WI38 (cell line): ENCODE measurements around the gene SGSH.

Source experiments
- H3K4me3 ChIP-seq: 2 replicates; pipeline ENCODE4 v1.5.1; 2011; ENCODE audit warnings: low read depth, mild to moderate bottlenecking, control low read depth, low read length
- TF ChIP-seq, protein P1 (sequence below): IDR thresholded peaks from 2 replicates; pipeline ENCODE4 v1.5.1; 2012; ENCODE audit warnings: low read depth, mild to moderate bottlenecking, control low read depth, low read length

SGSH gene

DNA sequence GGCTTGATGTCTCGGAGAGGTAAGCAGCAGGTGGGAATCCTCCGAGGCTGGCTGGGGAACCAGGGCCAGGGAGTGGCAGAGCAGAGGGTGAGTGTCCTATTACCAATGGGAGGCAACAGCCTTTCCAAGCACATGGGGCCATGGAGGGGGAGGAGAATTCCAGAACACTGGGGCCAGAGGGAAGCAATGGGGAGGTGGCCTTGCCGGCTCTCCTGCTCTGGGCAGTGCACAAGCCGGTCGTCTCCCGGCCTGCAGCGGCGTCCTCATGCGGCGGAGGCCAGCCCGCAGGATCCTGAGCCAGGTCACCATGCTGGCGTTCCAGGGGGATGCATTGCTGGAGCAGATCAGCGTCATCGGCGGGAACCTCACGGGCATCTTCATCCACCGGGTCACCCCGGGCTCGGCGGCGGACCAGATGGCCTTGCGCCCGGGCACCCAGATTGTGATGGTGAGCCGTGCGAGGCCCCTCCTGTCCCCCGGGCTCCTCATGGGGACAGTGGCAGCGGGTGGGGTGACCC, 21.9 kb downstream of the SGSH start:
- H3K4me3 ChIP-seq, result no peak overlapping the region
- TF ChIP-seq, protein P1, sequence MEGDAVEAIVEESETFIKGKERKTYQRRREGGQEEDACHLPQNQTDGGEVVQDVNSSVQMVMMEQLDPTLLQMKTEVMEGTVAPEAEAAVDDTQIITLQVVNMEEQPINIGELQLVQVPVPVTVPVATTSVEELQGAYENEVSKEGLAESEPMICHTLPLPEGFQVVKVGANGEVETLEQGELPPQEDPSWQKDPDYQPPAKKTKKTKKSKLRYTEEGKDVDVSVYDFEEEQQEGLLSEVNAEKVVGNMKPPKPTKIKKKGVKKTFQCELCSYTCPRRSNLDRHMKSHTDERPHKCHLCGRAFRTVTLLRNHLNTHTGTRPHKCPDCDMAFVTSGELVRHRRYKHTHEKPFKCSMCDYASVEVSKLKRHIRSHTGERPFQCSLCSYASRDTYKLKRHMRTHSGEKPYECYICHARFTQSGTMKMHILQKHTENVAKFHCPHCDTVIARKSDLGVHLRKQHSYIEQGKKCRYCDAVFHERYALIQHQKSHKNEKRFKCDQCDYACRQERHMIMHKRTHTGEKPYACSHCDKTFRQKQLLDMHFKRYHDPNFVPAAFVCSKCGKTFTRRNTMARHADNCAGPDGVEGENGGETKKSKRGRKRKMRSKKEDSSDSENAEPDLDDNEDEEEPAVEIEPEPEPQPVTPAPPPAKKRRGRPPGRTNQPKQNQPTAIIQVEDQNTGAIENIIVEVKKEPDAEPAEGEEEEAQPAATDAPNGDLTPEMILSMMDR, result no peak

DNA sequence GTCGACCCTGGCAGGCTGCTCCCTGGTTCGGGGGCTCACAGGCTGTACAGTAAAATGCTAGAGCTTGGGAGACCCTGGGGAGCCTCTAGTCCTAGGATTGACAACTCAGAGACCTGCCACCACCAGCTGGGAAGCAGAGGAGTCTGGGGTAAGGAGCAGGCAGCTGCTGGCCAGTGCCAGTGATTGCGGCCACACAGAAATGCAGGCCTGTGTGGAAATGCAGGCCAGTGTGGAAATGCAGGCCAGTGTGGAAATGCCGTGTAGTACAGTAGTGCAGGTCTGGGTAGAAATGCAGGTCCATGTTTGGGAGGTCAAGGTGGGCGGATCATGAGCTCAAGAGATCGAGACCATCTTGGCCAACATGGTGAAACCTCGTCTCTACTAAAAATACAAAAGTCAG, 23.5 kb downstream of the SGSH start:
- H3K4me3 ChIP-seq, result no peak overlapping the region
- TF ChIP-seq, protein P1, result no peak

DNA sequence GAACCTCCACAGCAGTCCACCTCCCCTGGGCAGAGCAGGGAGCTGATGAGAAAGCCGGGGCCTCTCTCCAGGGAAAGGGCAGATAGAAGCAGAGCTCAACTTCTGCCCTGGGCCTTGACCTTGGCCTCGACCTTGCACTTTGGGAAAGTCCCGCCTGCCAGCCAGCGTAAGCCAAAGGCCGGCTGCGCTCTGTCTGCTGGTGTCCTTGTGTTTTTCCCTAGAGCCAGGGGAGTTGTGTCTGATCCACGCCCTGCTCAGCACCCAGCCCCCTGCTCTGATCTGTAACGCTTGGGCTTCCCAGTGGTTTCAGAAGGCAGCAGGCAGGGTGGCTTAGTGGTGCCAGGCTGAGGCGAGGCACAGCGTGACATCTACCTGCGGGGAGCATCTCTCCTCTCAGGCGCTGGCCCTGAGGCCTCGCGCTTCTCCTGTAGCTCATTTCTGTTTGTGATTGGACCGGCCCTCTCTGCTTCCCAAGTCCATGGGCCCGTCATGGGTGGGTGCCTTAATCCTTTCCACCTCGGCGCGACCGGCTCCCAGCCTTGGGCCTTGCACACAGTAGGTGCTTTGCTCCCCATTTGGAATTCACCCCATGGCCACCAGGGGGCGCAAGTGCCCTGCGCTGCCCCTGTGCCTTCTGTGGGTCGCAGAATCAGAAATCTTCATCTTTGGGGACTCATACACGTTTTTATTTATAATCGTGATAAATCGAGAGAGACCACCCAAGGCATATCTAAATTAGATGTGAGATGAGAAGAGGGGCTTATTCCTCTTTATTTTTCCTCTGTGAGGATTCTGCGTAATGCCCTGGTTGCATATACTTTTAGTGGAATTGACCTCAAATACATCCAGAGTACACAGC, 24.2 kb downstream of the SGSH start:
- TF ChIP-seq, protein P1, result peak; percentile 80
- no peak overlapping the region for H3K4me3 ChIP-seq

DNA sequence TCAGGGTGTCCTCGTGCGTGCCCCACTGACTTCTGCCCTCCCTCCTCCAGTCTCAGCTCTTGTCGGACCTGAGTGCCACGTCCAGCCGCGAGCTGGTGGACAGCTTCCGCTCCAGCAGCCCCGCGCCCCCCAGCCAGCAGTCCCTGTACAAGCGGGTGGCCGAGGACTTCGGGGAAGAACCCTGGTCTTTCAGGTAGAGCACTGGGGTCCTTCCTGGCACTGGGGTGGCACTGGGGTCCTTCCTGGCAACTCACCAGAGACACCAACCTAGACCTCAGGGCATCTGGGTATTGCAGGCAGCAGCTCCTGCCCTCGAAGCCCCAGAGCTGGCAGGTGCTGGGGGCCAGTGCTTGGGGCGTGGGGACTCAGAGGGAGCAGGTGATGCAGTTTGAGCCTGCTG, 25.0 kb downstream of the SGSH start:
- TF ChIP-seq, protein P1, result no peak
- H3K4me3 ChIP-seq, result no peak overlapping the region

DNA sequence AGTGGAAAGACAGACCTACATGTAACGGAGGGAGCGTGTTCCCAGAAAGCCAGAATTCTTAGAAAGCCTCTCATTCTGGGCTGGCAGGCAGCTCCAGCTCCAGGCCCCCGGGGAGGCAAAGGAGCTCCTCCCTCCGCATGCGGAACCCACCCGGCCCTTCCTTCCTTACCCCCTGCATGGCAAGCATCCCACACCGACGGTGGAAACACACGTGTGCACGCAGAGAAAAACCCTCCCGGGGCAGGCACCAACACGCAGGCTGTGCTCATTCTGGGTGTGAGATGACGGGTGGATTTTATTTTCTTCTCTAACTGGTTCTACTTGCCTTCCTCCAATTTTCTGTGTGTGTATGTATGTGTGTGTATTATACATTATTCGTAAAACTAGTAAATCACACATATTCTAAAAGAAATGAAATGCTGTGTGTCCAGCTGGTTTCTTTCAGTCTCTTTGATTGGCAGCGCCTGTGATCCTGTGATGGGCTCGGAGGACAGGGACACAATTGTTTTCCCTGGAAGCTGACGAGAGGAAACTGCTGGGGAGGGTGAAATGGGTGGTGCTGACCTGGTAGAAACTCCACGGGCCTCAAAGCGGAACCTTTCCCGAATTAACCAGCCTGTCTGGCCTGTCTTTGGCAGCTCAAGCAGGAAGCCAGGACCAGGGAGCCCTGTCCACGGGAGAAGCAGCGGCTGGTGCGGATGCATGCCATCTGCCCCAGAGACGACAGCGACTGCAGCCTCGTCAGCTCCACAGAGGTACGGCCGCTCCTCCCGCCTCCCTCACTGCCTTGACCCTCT, 28.1 kb downstream of the SGSH start:
- no peak overlapping the region for H3K4me3 ChIP-seq

DNA sequence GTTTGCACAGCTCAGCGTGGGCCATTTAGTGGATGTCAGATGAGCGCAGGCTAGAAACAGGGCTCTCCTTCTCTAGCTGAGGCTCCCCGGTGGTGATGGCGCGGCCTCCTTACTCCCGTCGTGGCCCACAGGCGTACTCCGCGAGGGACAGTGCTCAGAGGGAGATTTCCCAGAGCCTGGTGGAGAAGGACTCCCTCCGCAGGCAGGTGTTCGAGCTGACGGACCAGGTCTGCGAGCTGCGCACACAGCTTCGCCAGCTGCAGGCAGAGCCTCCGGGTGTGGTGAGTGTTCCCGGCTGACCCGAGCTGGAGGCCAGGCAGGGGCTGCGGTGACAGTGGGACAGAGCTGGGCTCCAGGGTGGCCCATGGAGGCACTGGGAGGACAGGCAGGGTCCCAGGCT, 28.9 kb downstream of the SGSH start:
- no peak overlapping the region for H3K4me3 ChIP-seq
- TF ChIP-seq, protein P1, result no peak

More for the DNA sequence above, 28.1 kb downstream of the SGSH start:
- TF ChIP-seq, protein P1, result no peak
